ENCODE data around the gene COL27A1. TPM values are rescaled to one million over a fixed set of nuclear protein-coding genes. Genes with fewer than 3 reads are reported as not detected.

The COL27A1 gene
- total and polyA plus RNA-seq, 8 donors: 9.7 to 109 (median 19.6) TPM

GRCh38 chr9:114339130-114339908 lies 184.0 kb downstream of the COL27A1 start:
- peak in 3 of 4 donors; percentile 24 to 54 (median 45) for TF ChIP-seq CTCF (IDR thresholded peaks at IDR 0.05)
- FAIRE-seq (no peak), DNase-seq (peak in 3 of 6 donors; percentile 11 to 68 (median 31)), ATAC-seq (peak in 3 of 4 donors; percentile 68 to 76 (median 72))
- H3K27me3 ChIP-seq: no peaks in the 10 kb centered on the region
- H3K4me1 ChIP-seq: no peaks in the 10 kb centered on the region
- H3K27ac ChIP-seq: no peak overlapping the region
- no peaks in the 10 kb centered on the region for H3K9me3 ChIP-seq
- 84 to 86% methylated on average over 16 of the region's 16 CpGs for WGBS, 2 donors
- intact Hi-C loops (cut with DNase I): no loop called here
- peaks cover 0 to 4% (median 0%) of the 10 kb centered on the region in 3 donors for H3K36me3 ChIP-seq
- H3K4me3 ChIP-seq: no peak overlapping the region

GRCh38 chr9:114341152-114341830 lies 186.0 kb downstream of the COL27A1 start:
- DNase-seq (no peak), ATAC-seq (no peak), FAIRE-seq (no peak)
- H3K36me3 ChIP-seq: peaks cover 0 to 4% (median 0%) of the 10 kb centered on the region in 3 donors
- intact Hi-C loops (cut with DNase I): no loop called here
- H3K27me3 ChIP-seq: no peaks in the 10 kb centered on the region
- H3K9me3 ChIP-seq: no peaks in the 10 kb centered on the region
- WGBS, 2 donors: 87 to 90% methylated on average over 12 of the region's 12 CpGs
- no peak overlapping the region for H3K4me3 ChIP-seq
- H3K4me1 ChIP-seq: no peaks in the 10 kb centered on the region
- no peak for TF ChIP-seq CTCF (IDR thresholded peaks at IDR 0.05)
- H3K27ac ChIP-seq: no peak overlapping the region

GRCh38 chr9:114341991-114342390 lies 186.7 kb downstream of the COL27A1 start:
- H3K36me3 ChIP-seq: peaks cover 0 to 4% (median 0%) of the 10 kb centered on the region in 3 donors
- intact Hi-C loops (cut with DNase I): no loop called here
- no peaks in the 10 kb centered on the region for H3K27me3 ChIP-seq
- H3K27ac ChIP-seq: no peak overlapping the region
- 89 to 95% methylated on average over 4 of the region's 4 CpGs for WGBS, 2 donors
- no peak overlapping the region for H3K4me3 ChIP-seq
- H3K9me3 ChIP-seq: no peaks in the 10 kb centered on the region
- FAIRE-seq (no peak), DNase-seq (no peak), ATAC-seq (no peak)
- no peaks in the 10 kb centered on the region for H3K4me1 ChIP-seq
- TF ChIP-seq CTCF (IDR thresholded peaks at IDR 0.05): no peak

- intact Hi-C loops (cut with DNase I): no loop called here
- no peaks in the 10 kb centered on the region for H3K9me3 ChIP-seq
- no peak overlapping the region for H3K4me3 ChIP-seq
- ATAC-seq (no peak), DNase-seq (no peak), FAIRE-seq (no peak)
- H3K27me3 ChIP-seq: no peaks in the 10 kb centered on the region
- H3K36me3 ChIP-seq: peaks cover 0 to 4% (median 0%) of the 10 kb centered on the region in 3 donors
- no peak overlapping the region for H3K27ac ChIP-seq
- H3K4me1 ChIP-seq: no peaks in the 10 kb centered on the region
- TF ChIP-seq CTCF (IDR thresholded peaks at IDR 0.05): no peak
- WGBS, 2 donors: 79 to 93% methylated on average over 5 of the region's 5 CpGs
These were observed 187.6 kb downstream of the COL27A1 start for GRCh38 chr9:114342755-114343440.
